Measurements from ENCODE around the gene WLS.

DNA sequence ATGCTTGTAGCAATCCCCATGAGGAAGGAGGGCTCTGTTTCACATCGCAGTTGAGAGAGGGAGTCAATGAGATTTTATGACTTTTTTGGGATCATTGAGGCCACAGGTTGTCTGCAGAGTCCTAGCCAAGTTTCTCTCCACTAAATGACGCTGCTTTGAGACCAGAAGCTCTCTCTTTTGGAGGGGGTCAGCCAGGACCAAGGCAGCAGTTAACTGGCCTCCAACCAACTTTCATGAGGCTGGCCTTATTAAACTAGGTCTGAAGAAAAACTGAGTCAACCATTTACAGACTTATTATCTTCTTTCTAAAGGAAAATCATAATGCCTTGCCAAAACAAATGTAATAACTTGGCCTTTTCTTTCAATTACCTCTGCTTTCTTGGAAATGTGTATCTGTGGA, 8.6 kb downstream of the WLS start:
- TF ChIP-seq TBL1XR1 (IDR thresholded peaks at IDR 0.05; ENCODE audit: low read depth, low read length) (no peak), EP300 (IDR thresholded peaks at IDR 0.05; ENCODE audit: borderline replicate concordance in 1 of 2, control insufficient read depth in 1 of 2, low read depth in 2 of 2, low read length in 2 of 2) (no peak)
- TF ChIP-seq, protein P1, sequence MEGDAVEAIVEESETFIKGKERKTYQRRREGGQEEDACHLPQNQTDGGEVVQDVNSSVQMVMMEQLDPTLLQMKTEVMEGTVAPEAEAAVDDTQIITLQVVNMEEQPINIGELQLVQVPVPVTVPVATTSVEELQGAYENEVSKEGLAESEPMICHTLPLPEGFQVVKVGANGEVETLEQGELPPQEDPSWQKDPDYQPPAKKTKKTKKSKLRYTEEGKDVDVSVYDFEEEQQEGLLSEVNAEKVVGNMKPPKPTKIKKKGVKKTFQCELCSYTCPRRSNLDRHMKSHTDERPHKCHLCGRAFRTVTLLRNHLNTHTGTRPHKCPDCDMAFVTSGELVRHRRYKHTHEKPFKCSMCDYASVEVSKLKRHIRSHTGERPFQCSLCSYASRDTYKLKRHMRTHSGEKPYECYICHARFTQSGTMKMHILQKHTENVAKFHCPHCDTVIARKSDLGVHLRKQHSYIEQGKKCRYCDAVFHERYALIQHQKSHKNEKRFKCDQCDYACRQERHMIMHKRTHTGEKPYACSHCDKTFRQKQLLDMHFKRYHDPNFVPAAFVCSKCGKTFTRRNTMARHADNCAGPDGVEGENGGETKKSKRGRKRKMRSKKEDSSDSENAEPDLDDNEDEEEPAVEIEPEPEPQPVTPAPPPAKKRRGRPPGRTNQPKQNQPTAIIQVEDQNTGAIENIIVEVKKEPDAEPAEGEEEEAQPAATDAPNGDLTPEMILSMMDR (IDR thresholded peaks at IDR 0.05 in 2 of 3, conservative IDR thresholded peaks at IDR 0.05 in 1 of 3; ENCODE audit: control insufficient read depth in 2 of 3, extremely low read depth in 1 of 3, insufficient read depth in 1 of 3, low read depth in 3 of 3, low read length in 3 of 3): no peak

Measured in GM12878 (cell line).